ENCODE measurements around the gene TRIO.

TRIO gene

DNA sequence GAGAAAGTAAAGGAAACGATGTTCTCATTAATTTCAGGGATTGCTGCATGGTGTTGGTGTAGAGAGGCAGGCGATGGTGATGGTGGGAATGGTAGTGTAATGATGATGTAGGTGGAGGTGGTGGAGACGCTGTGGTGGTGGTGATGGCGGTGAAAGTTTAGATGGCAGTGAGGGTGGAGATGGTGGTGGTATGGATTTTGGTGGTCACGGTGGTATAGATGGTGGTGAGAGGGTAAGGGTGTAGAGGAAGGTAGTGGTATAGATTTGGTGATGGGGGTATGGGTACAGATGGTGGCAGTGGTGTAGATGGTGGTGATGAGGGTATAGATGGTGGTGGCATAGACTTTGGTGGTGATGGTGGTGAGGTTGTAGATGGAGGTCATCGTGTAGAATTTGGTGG, 259.3 kb downstream of the TRIO start:
- DNase-seq = no peak

DNA sequence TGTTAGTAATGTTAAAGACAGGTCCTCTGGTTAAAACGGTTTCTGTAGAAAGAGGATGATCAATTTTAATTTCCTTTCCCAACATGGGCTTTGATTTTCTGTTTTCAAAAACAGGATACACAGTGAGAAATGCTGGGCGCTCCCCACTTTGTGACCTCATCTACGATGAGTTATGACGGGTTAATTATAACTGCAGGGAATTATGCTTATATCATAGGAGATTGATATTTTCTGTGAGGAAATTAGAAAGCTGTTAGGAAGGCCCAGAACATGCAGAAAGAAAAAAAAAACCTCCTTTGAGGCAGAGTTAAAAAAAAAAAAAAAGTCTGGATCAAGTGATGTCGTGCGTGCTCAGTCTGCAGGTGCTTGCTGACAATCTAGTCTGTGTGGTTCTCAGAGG, 261.6 kb downstream of the TRIO start:
- DNase-seq = no peak

DNA sequence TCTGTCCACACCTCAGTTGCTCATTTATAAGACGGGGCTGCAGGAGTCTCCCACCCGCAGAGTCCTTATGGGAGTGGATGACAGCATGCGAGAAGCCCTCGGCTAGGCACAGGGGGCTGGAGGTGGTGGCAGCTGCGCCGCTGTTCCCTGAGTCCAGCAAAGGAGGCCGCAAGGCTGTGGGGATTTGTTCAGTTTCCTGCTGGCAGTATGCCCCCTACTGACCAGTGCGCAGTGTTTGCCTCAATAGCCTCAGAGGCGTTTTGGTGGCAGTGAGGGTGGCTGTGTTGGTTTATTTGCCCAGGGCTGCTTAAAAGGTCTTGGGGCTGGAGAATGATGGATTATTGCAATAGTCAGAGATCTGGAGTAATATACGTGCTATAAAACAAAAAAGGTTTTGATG, 262.1 kb downstream of the TRIO start:
- DNase-seq = no peak

DNA sequence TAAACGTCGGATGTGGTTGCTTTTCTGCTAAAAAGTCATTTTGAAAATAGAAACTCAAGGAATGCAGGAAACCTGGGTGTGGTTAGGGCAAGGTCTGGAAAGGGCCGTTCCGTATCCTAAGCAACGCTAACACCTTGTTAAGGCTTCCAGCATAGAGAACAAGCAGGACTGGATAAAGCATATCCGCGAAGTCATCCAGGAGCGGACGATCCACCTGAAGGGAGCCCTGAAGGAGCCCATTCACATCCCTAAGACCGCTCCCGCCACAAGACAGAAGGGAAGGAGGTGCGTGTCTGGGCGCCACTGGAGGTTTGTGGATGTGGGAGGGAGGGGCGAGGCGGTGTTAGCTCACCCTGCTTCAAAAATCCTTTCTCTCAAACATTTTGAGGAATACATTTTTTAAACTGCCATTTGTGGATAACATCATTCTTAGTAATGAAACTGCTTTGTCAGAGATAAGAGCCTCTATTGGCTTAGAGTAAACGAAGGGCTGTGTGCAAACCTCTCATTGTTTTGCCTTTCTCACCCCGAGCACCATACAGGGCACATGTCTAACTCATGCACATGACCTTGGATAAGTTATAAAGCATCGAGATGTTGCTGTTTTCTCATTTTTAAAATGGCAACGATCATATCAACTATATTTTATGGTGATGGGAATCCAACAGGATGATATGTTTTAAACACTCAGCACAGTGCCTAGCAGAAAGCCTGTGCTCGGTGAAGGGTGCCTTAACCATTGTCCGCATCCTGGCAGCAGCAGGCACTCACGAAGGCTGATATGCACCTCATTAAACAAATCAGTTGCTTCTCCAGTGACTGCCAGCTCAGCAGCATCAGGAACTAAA, 262.8 kb downstream of the TRIO start:
- no peak for DNase-seq

DNA sequence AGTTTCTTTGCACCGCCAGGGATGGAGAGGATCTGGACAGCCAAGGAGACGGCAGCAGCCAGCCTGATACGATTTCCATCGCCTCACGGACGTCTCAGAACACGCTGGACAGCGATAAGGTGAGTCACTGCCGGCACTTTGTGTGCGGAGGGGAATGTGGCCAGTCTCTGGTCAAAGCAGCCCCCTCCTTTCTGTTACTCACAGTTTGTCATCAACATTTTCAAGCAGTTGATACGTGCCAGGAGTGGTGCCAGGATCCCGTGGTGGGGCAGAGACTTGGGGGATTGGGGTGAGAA, 263.4 kb downstream of the TRIO start:
- no peak for DNase-seq

DNA sequence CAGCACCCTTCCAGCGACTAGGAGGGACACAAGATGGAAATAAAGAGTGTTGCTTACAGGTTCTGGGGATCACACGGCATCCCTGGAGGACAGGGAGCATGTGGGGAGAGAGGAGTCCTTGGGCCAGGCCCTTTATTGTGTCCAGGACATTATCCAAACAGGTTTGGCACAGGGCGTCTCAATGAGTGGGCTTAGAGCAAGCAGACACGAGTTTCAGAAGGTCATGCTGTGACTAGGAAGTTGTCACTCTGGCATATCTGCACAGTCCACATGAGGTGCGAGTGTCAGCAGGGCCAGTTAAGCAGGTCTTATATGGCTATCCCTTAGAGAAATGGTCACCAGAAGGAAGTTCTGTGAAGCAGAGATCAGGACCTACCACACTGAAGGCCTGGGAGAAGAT, 263.9 kb downstream of the TRIO start:
- DNase-seq = no peak

DNA sequence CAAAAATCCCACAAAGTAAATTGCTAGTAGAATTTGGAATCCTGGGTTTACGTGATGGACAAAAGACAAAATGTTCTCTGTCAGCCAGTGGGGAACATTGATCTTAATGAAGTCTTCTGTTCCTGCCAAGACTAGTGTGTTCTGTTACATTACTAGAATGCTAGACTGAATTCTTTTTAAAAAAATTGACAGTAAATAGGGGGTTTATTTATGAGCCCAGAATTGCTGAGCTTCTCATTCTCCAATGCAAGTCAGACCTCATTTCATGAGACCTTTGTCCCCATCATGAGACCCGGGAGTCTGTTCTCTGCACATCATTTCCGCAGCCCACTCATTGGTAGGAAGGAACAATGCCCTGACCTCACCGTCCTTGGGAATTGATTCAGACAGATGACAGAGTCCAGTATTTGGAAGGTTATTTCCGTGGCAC, 264.6 kb downstream of the TRIO start:
- DNase-seq = no peak

DNA sequence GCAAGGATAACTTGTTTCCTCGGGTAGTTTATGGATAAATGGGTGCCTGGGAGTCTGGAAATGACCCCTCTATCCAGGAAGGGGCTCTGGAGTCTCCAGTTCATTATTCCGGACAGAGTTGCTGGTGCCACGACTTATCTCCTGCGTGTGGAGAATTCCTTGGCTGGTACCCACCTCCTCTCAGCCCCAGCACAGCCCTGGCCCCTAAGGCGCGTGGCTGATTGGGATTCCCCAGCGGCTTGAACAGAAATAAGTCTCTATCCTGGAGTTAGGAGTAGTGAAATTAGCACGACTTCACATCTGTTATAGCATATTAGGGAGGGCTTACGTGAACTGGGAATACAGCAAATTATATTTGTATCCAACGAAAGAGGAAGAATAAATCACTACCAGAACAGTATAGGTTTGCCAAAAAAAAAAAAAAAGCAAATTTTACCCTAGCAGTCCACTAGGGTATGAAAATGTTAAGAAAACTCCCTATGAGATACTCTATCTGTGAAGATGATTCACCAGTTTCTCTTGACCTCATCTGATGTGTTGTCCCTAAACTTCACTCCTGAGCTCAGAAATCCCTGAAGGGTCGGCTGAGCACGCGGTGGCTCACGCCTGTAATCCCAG, 265.9 kb downstream of the TRIO start:
- no peak for DNase-seq

DNA sequence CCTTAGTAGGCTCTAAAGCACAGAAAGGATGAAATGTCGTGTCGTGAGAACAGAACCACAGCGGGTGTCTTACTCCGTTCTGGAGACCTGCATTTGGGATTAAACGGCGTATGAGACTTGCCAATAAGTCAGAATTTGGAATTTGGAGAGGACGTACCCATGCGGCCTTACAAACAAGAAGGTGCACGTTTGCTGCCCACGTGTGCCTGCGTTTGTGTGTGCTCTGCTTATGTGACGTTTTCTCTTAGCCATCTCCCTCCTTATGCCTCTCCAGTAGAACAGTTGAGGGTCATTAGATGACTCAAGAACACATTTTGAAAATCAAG, 266.9 kb downstream of the TRIO start:
- DNase-seq = no peak

DNA sequence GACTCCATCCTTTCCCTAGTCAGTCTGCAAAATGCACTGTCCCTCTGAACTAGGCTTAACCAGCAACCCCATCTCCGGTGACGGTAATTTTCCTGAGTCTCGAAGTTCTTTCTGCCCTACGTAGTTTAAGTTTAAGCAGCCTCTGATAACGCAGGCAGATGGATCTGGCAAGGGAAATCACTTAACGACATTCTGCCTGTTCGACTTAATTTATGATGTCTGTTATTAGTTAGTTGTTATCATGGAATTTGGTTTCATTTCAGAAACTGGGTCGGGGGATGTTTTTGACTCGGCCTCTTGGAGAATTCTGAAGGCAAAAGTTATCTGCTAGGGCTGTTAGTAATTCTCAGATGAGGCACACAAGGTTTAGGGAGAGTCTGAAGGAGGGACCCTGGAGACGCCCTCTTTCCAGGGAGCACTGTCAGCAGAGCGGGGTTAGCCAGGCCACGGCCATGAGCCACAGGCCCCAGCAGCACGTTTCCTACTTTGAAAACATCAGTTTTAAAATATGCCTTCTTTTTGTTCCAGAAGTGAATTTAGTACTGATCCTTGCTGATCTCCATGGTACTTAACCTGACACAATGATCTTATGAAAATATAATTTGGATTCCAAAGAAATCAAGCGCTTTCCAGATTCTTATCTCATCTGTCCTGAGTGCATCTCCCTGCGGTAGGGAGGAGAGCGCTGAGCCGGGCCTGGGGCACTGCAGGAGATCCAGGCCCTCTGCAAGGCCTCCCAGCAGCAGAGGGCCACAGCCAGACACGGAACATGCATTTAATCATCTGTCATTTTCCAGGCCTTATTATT, 267.5 kb downstream of the TRIO start:
- DNase-seq = no peak

DNA sequence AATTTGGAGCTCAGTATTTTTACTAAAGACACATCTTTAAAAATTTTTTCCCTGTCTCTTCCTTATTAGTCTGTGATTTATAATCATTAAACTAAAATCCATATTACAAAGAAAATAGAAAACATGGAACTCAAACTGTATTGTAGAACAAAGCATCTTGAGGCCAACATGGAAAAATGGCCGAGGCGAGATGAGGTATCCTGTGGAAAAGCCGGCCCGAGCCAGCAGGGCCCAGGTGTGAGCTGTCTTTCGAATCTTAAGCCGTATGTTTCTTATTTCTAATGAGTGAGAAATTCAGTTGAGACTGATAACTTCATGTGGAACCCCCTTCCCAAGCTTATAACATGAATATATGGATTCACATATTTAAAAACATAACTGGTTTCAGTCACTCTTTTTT, 268.1 kb downstream of the TRIO start:
- DNase-seq = no peak

DNA sequence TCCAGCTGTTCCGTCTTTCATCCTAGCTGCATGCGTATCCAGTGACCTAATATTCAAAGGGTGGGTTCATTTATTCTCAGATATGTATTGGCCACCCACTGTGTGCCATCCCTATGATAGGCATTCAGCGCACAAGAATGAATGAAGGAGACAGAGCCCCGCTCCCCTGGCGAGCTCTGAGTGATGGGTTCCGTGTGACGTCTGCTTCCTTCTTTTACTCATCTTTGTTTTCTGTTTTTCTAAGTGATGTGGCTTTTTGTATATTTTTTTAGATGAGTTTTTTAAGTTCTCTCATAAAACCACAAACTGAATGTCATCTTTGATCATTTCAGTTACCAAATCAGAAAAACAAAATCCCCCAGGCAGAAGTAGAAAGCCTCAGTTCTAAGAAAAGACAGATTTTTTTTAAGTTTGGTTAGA, 270.2 kb downstream of the TRIO start:
- DNase-seq = no peak

DNA sequence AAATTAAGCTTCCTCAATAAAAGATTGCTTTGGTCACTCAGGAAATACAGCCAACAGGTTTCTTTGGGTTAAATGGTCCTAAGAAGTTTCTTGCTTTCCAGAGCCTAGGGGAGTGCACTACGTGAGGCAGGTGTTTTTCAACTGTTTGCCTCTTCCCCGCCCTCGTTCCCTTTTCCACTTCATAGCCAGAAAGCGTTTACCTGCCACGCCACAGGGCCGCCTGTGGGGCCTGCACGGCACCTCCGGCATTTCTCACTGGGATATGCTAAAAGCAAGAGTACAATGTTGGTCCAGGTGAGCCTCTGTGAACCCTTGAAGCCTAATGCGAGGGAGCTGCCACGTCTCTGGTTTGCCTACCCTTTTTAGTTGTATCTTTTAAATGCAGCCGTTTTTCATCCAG, 270.9 kb downstream of the TRIO start:
- no peak for DNase-seq

DNA sequence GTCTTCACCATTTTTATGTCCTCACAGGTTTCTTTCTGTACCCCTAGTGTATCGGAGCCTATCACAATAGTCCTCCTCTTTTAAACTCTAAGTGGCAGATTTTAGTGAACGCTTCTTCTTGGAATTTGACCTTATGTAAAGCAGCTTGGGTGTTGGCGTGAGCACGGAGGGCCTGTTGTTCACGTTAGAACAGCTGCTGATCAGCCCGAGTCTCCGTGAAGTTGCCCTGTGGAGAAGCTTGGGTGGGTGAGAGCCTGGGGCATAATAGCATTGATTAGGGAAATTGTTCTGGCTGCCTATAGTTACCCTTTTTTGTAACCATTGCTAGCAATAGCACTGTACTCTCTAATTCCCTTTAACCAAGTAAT, 271.5 kb downstream of the TRIO start:
- DNase-seq = no peak

DNA sequence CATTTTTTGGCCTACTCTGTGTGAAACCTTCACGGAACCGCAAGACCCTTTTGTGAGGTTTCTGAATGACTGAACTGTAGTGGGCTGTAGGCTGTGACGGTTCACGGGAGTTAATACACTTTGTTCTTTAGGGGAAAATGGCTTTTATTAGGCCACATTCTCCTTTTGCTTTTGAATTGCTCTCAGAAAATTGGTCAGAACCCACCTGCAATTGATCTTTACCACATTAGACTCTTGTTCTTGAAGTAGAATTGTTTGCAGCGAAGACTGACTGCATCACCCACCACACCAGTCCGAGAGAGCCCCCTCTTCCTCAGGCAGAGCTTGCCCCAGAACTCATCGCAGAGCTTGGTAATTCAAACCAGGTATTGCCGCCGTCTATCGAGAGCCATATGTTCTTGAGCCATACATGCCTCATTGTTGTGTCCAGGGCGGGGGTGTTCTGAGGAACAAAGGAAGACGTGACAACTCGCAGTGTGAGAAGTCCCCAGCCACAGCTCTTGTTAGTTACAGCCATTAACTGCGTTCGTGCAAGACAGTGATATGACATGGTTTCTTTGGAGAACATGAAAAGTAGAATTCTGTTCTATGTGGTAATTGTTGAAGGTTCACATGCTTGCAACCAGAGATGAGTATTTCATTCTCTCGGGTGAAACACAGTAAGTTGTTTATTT, 272.0 kb downstream of the TRIO start:
- DNase-seq = no peak

DNA sequence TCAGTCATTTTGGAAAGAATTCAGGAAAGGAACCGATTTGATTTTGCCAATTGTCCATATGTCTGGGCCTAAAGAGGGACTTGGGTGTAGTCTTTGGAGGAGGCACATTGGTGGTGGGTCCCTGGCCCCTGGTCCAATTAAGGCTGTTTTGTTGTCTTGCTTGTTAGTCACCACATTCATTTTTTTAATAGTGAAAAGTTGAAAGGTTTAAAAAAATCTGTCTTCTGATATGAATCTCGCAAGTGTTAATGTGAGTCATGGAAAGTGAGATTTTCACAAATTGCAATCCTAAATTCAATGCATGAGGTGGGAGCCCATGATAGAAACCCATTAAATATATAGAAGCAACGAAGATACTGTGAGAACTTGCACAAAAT, 272.5 kb downstream of the TRIO start:
- no peak for DNase-seq

DNA sequence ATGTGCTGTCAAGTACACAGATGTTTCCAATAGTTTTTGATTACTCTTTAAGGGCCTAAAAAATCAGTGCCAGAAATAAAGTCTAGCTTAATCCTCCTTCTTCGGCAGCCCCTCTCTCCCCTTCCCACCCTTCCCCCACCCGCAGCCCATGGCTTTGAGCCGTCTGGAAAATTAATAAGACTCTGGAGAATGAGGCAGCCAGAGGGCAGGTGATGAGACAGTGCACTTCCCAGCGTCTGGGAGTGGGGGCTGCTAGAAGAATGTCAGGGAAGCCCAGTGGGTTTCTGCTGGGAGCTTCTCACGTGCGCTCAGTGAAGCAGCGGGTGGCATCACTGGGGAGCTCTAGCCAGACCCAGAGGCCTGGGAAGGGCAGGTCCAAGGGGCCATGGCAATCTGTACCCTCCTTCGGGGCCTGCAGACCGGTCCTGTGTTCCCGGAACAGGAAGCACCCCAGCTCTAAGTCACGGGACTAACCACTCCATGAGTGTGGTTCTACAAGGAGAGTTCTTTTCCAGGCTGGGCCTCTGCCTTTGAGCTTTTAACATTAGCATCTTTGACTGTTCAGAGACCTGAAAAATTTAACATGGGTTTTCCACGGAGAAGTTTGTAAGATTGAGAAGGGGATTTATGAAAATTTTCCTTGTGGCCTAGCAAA, 273.6 kb downstream of the TRIO start:
- DNase-seq = no peak

DNA sequence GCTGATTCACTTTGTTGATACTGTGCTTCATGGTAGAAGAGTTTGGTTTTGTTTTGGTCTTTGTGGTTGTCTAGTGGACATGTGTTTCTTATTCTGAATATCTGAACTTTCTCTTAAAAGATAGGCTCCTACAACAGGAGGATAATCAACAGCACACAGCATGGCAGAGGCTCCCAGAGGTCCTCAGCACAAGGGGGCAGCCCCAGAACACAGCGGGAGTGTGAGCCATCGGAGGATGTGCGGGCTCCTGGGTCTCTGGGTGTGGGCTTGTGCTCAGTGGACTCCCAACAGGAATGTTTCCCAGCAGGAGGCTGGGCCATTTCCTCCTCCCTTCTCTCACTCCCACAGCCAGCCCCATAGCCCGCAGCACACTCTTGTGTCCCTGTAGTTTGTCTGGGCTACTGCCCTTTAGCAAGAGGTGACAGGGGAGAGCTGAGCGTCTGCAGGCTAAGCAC, 274.2 kb downstream of the TRIO start:
- DNase-seq = no peak

DNA sequence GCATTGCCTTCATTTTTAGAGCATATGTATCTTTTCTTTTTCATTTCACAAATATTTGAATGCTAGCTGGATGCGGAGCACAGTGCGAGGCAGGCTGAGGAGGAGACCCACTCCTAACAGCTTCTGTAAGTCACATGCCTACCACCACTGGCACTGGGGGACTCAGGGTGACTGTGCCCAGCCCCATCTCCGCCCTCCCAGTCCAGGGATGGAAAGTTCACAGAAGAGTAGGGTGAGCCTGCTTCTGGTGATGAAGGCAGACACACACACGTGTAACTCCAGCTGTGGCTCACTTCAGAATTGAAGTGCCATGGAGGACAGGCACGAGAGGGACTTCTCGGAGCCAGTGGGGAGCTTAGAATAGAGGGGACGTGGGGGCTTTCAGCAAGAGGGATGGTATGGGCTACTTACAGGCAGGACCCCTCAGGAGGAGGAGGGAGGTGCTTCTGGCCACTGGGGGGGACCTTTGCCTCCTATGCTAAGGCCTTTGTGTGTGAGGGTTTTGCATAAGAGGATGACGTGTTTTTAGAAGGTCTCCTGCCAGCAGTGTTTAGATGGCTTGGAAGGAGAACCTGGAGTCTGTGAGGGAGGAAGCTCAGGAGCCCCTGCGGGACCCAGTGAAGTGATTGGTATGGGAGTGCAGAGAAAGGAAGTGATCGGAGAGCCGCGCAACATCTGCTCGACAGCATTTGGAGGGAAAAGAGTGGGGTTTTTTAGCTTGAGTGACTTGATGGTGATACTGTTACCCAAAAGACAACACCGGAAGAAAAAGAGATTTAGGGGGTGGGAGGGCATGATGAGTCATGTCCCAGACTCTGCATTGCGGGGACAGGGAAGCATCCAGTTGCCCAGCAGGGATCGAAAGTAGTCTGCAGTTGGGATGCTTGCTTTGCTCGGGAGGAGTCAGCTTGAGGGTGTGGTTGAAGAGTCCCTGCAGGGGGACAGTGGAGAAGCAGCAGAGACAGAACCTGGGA, 274.9 kb downstream of the TRIO start:
- no peak for DNase-seq

DNA sequence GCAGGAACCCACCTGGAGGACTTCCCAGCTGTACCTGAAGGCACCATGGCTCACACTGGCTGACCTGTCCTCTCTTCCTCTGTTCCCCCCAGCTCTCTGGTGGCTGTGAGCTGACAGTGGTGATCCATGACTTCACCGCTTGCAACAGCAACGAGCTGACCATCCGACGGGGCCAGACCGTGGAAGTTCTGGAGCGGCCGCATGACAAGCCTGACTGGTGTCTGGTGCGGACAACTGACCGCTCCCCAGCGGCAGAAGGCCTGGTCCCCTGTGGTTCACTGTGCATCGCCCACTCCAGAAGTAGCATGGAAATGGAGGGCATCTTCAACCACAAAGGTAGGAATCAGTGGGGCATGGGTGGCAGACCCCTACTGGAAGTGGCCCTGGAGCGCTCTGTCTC, 276.5 kb downstream of the TRIO start:
- DNase-seq = no peak

DNA sequence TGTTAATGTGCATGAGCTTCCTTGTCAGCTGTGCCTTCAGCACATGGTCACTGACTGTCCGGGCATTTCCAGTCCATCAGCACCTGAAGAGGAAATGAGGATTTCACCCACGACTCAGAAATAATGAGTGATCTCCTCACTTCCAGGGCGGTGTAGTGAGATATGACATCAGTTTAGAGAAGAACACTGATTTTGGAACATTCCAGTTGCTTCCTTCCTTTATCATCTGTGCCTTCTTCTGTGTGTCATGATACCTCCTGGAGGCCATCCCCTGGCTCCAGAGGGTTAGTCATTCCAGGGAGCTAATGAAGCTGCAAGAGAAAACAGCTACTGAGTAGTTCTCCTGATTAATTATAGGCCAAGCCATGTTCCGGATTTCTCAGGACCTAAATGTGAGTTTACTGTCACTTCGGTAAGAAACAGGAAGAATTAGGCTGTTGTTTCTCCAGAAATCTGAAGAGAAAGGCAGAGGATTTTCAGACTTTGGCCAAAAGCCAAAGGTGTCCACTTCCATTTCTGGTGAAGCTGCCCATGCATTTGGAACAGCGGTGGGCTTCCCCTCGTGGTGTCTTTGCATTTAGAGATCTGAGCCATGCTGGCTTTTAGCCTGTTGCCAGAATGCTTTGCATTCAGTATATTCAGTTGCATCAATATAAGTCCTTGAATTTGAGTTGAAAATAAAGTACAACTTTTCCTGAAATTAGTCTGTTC, 277.1 kb downstream of the TRIO start:
- DNase-seq = no peak
